Mesendoderm (in vitro differentiated cells): ENCODE data around the gene CCDC43.

Source experiments
- DNase-seq: peaks from one replicate; pipeline ENCODE4 v3.0.0; 2013
- H2AK5ac ChIP-seq: 2 replicates; pipeline ENCODE4 v1.6.1; 2013; ENCODE audit warnings: low read length, inconsistent platforms
- H2BK120ac ChIP-seq: 2 replicates; pipeline ENCODE4 v1.6.1; 2013; ENCODE audit warnings: low read depth, mild to moderate bottlenecking, low read length, moderate library complexity, mixed read lengths
- H2BK15ac ChIP-seq: replicated peaks from 2 replicates; pipeline ENCODE4 v1.6.1; 2013; ENCODE audit warnings: low read depth, mild to moderate bottlenecking, moderate library complexity
- H2BK5ac ChIP-seq: 2 replicates; pipeline ENCODE4 v1.6.1; 2013; ENCODE audit warnings: low read length, inconsistent platforms
- H3K18ac ChIP-seq: 2 replicates; pipeline ENCODE4 v1.6.1; 2013; ENCODE audit warnings: mild to moderate bottlenecking, low read length, mixed read lengths
- H3K23ac ChIP-seq: one replicate; pipeline ENCODE4 v1.6.1; 2013; ENCODE audit warnings: low read length
- H3K27ac ChIP-seq: 2 replicates; pipeline ENCODE4 v1.5.1; 2013; ENCODE audit warnings: low read depth, mild to moderate bottlenecking, inconsistent platforms, low read length, moderate library complexity
- H3K27me3 ChIP-seq: 2 replicates; pipeline ENCODE4 v1.6.1; 2013; ENCODE audit warnings: low read length, control low read depth, mild to moderate bottlenecking, inconsistent platforms; ENCODE audit not compliant: insufficient read depth, poor library complexity
- H3K36me3 ChIP-seq: 2 replicates; pipeline ENCODE4 v1.6.1; 2013; ENCODE audit warnings: low read length, inconsistent platforms; ENCODE audit not compliant: control insufficient read depth, insufficient read depth
- H3K4ac ChIP-seq: one replicate; pipeline ENCODE4 v1.6.1; 2013; ENCODE audit warnings: low read depth, mild to moderate bottlenecking, low read length, moderate library complexity
- H3K4me1 ChIP-seq: 2 replicates; pipeline ENCODE4 v1.6.1; 2013; ENCODE audit warnings: low read depth, low read length, inconsistent platforms; ENCODE audit not compliant: control insufficient read depth
- H3K4me2 ChIP-seq: 2 replicates; pipeline ENCODE4 v1.6.1; 2013; ENCODE audit warnings: low read length
- H3K4me3 ChIP-seq: 2 replicates; pipeline ENCODE4 v1.5.1; 2013; ENCODE audit warnings: mild to moderate bottlenecking, low read length
- H3K56ac ChIP-seq: one replicate; pipeline ENCODE4 v1.6.1; 2013; ENCODE audit warnings: low read length
- H3K79me1 ChIP-seq: 2 replicates; pipeline ENCODE4 v1.6.1; 2013; ENCODE audit warnings: low read length, inconsistent platforms
- H3K79me2 ChIP-seq: 2 replicates; pipeline ENCODE4 v1.6.1; 2013; ENCODE audit warnings: mild to moderate bottlenecking, low read length; ENCODE audit not compliant: control insufficient read depth, insufficient read depth
- H3K9ac ChIP-seq: 2 replicates; pipeline ENCODE4 v1.6.1; 2013; ENCODE audit warnings: low read length, inconsistent platforms
- H4K5ac ChIP-seq: one replicate; pipeline ENCODE4 v1.6.1; 2013; ENCODE audit warnings: low read length
- H4K8ac ChIP-seq: one replicate; pipeline ENCODE4 v1.6.1; 2013; ENCODE audit warnings: low read depth, mild to moderate bottlenecking, control low read depth, low read length, moderate library complexity
- WGBS: extraction: QIAGEN DNeasy Blood & Tissue Kit; methylation state at CpG from one replicate; pipeline ENCODE4 v1.1.7; 2013; ENCODE audit warnings: low lambda C conversion rate, missing lambda C conversion rate; ENCODE audit not compliant: insufficient coverage; ENCODE audit errors: extremely low coverage; 5-methylcytosine and 5-hydroxymethylcytosine counted together

CCDC43 gene

GRCh38 chr17:44652727-44653126 is 36.8 kb downstream of the CCDC43 start:
- Histone ChIP-seq H3K23ac (no peak overlapping the region), H3K36me3 (no peaks in the 10 kb centered on the region), H3K18ac (no peak overlapping the region), H3K4me1 (no peaks in the 10 kb centered on the region), H3K4ac (no peak overlapping the region), H3K9ac (no peak overlapping the region), H3K56ac (no peak overlapping the region), H2BK5ac (no peak overlapping the region), H3K79me2 (no peaks in the 10 kb centered on the region), H3K4me3 (no peak overlapping the region), H4K5ac (no peak overlapping the region), H3K79me1 (no peaks in the 10 kb centered on the region), H3K4me2 (no peak overlapping the region), H3K27ac (no peak overlapping the region), H2BK120ac (no peak overlapping the region), H2AK5ac (no peak overlapping the region), H4K8ac (no peak overlapping the region), H2BK15ac (no peak overlapping the region), H3K27me3 (peaks cover 5% of the 10 kb centered on the region)
- DNase-seq = no peak
- WGBS = no CpG with 5 or more reads among the region's 8 CpGs

- H4K8ac ChIP-seq = no peak overlapping the region
- peaks cover 3% of the 10 kb centered on the region for H3K27me3 ChIP-seq
- no peak overlapping the region for H2BK5ac ChIP-seq
- no peak overlapping the region for H3K27ac ChIP-seq
- no peaks in the 10 kb centered on the region for H3K79me2 ChIP-seq
- no peak overlapping the region for H3K4me3 ChIP-seq
- no peak overlapping the region for H3K9ac ChIP-seq
- no peak overlapping the region for H3K18ac ChIP-seq
- H3K4me1 ChIP-seq = no peaks in the 10 kb centered on the region
- no peak overlapping the region for H4K5ac ChIP-seq
- WGBS = no CpG with 5 or more reads among the region's 5 CpGs
- DNase-seq = no peak
- H3K23ac ChIP-seq = no peak overlapping the region
- no peak overlapping the region for H3K56ac ChIP-seq
- no peaks in the 10 kb centered on the region for H3K36me3 ChIP-seq
- H3K4me2 ChIP-seq = no peak overlapping the region
- H3K4ac ChIP-seq = no peak overlapping the region
- no peak overlapping the region for H2BK15ac ChIP-seq
- H2AK5ac ChIP-seq = no peak overlapping the region
- H3K79me1 ChIP-seq = no peaks in the 10 kb centered on the region
- no peak overlapping the region for H2BK120ac ChIP-seq
Measured at GRCh38 chr17:44651228-44651627, 38.3 kb downstream of the CCDC43 start.

DNA sequence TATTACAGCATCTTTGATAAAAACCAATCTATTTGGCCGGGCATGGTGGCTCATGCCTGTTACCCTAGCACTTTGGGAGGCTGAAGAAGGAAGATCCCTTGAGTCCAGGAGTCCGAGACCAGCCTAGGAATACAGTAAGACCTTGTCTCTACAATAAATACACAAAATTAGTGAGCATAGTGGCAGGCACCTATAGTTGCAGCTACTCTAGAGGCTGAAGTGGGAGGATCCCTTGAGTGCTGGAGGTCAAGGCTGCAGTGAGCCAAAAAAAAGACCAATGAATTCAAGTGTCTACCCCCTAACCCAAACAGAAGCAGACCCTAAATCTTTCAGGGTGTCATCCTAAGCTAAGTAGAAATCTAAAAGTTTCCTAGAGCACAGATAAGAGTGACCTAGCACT is 40.6 kb downstream of the CCDC43 start:
- Histone ChIP-seq H3K4ac (no peak overlapping the region), H3K4me1 (no peaks in the 10 kb centered on the region), H3K79me1 (no peaks in the 10 kb centered on the region), H3K27me3 (no peaks in the 10 kb centered on the region), H3K18ac (no peak overlapping the region), H2BK15ac (no peak overlapping the region), H3K4me2 (no peak overlapping the region), H3K27ac (no peak overlapping the region), H2AK5ac (no peak overlapping the region), H2BK5ac (no peak overlapping the region), H3K56ac (no peak overlapping the region), H3K79me2 (no peaks in the 10 kb centered on the region), H2BK120ac (no peak overlapping the region), H3K23ac (no peak overlapping the region), H3K4me3 (no peak overlapping the region), H3K9ac (no peak overlapping the region), H4K5ac (no peak overlapping the region), H4K8ac (no peak overlapping the region), H3K36me3 (no peaks in the 10 kb centered on the region)
- WGBS = no CpG with 5 or more reads among the region's 2 CpGs
- DNase-seq = no peak

- no peak for DNase-seq
- no peaks in the 10 kb centered on the region for H3K79me1 ChIP-seq
Measured at GRCh38 chr17:44647736-44648135, 41.8 kb downstream of the CCDC43 start.

DNA sequence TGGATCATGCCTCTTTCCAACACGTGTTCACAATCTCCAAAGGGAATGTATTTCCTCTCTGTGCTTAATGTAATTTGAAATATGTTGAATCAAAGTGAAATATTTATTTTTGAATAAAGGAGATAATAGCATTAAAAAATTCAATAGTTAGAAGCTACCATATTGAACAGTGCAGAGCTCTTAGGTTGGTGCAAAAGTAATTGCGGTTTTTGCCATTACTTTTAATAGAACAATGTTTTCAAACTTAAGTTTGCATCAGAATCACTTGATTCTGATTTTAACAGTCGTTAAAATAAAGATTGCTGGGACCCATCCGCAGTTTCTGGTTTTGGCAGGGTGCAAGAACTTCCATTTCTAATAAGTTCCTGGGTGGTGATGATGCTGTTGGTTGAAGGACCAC is 43.3 kb downstream of the CCDC43 start:
- Histone ChIP-seq H3K4me2 (no peak overlapping the region), H3K4me3 (no peak overlapping the region), H3K79me1 (no peaks in the 10 kb centered on the region), H4K5ac (no peak overlapping the region), H4K8ac (no peak overlapping the region), H3K56ac (no peak overlapping the region), H2BK5ac (no peak overlapping the region), H3K23ac (no peak overlapping the region), H2AK5ac (no peak overlapping the region), H3K9ac (no peak overlapping the region), H3K4ac (no peak overlapping the region), H3K36me3 (no peaks in the 10 kb centered on the region), H3K27ac (no peak overlapping the region), H3K18ac (no peak overlapping the region), H3K79me2 (no peaks in the 10 kb centered on the region), H3K4me1 (no peaks in the 10 kb centered on the region), H2BK120ac (no peak overlapping the region), H2BK15ac (no peak overlapping the region), H3K27me3 (no peaks in the 10 kb centered on the region)
- DNase-seq = no peak
- WGBS = no CpG with 5 or more reads among the region's 4 CpGs

More at GRCh38 chr17:44647736-44648135, 41.8 kb downstream of the CCDC43 start:
- Histone ChIP-seq H3K27me3 (no peaks in the 10 kb centered on the region), H3K4ac (no peak overlapping the region), H3K18ac (no peak overlapping the region), H3K79me2 (no peaks in the 10 kb centered on the region), H3K56ac (no peak overlapping the region), H3K9ac (no peak overlapping the region), H3K4me1 (no peaks in the 10 kb centered on the region), H2BK120ac (no peak overlapping the region), H4K8ac (no peak overlapping the region), H4K5ac (no peak overlapping the region), H3K27ac (no peak overlapping the region), H3K4me3 (no peak overlapping the region), H3K4me2 (no peak overlapping the region), H2BK15ac (no peak overlapping the region), H2BK5ac (no peak overlapping the region), H2AK5ac (no peak overlapping the region), H3K23ac (no peak overlapping the region), H3K36me3 (no peaks in the 10 kb centered on the region)

DNA sequence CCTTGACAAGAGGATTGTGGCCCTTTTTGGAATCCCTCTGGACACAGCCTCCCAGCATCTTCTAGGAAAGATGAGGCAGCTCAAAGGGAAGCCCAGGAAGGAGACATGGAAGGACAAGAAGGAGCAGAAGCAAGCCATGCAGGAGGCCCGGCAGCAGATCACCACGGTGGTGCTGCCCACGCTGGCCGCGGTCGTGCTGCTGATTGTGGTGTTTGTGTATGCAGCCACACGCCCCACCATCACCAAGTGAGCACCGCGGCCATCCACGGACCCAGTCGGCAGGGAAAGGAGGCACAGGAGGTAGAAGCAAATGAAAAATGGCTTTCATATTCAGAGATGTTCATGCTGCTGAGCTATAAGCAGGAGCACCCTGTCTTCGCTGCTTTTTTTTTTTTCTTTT is 44.2 kb downstream of the CCDC43 start:
- no peaks in the 10 kb centered on the region for H3K36me3 ChIP-seq
- DNase-seq = no peak
- no peak overlapping the region for H3K27ac ChIP-seq
- H2BK5ac ChIP-seq = no peak overlapping the region
- H4K8ac ChIP-seq = no peak overlapping the region
- no peak overlapping the region for H3K4me3 ChIP-seq
- no peak overlapping the region for H2AK5ac ChIP-seq
- no peak overlapping the region for H3K4me2 ChIP-seq
- H3K27me3 ChIP-seq = no peaks in the 10 kb centered on the region
- no peak overlapping the region for H3K4ac ChIP-seq
- no peak overlapping the region for H3K18ac ChIP-seq
- no peak overlapping the region for H2BK120ac ChIP-seq
- H3K9ac ChIP-seq = no peak overlapping the region
- no peak overlapping the region for H4K5ac ChIP-seq
- WGBS = no CpG with 5 or more reads among the region's 12 CpGs
- H3K56ac ChIP-seq = no peak overlapping the region
- H2BK15ac ChIP-seq = no peak overlapping the region
- no peaks in the 10 kb centered on the region for H3K79me1 ChIP-seq
- no peaks in the 10 kb centered on the region for H3K4me1 ChIP-seq
- no peaks in the 10 kb centered on the region for H3K79me2 ChIP-seq
- H3K23ac ChIP-seq = no peak overlapping the region
